GM19023 (cell line): ENCODE measurements around the gene GAP43.

Experiments
- ATAC-seq: cut with Tn5 transposase; IDR thresholded peaks from one replicate; pipeline ENCODE4 v1.9.1; 2021; ENCODE audit warnings: mild to moderate bottlenecking, moderate library complexity; ENCODE audit not compliant: unreplicated experiment

GAP43 gene

GRCh38 chr3:115626721-115627120 lies 3.4 kb downstream of the GAP43 start:
- no peak for ATAC-seq

GRCh38 chr3:115627180-115628074 lies 4.1 kb downstream of the GAP43 start:
- peak; percentile 72 for ATAC-seq

GRCh38 chr3:115628075-115628412 lies 4.7 kb downstream of the GAP43 start:
- ATAC-seq: peak; percentile 27

GRCh38 chr3:115630850-115631249 lies 7.5 kb downstream of the GAP43 start:
- no peak for ATAC-seq

- ATAC-seq: no peak
Measured at GRCh38 chr3:115632026-115632425, 8.7 kb downstream of the GAP43 start.

- ATAC-seq: no peak
Measured at GRCh38 chr3:115633467-115633866, 10.2 kb downstream of the GAP43 start.

- ATAC-seq: no peak
Measured at GRCh38 chr3:115634052-115634451, 10.7 kb downstream of the GAP43 start.

GRCh38 chr3:115635406-115635805 lies 12.1 kb downstream of the GAP43 start:
- no peak for ATAC-seq

- no peak for ATAC-seq
Measured at GRCh38 chr3:115638241-115638640, 14.9 kb downstream of the GAP43 start.

- no peak for ATAC-seq
Measured at GRCh38 chr3:115638991-115639390, 15.7 kb downstream of the GAP43 start.

GRCh38 chr3:115644391-115644790 lies 21.1 kb downstream of the GAP43 start:
- no peak for ATAC-seq

GRCh38 chr3:115646027-115646690 lies 22.8 kb downstream of the GAP43 start:
- no peak for ATAC-seq

GRCh38 chr3:115648559-115648958 lies 25.2 kb downstream of the GAP43 start:
- ATAC-seq: no peak

GRCh38 chr3:115651087-115651486 lies 27.8 kb downstream of the GAP43 start:
- no peak for ATAC-seq

- ATAC-seq: no peak
Measured at GRCh38 chr3:115651599-115651998, 28.3 kb downstream of the GAP43 start.

- ATAC-seq: peak; percentile 62
Measured at GRCh38 chr3:115652738-115653137, 29.4 kb downstream of the GAP43 start.

- ATAC-seq: no peak
Measured at GRCh38 chr3:115655761-115656282, 32.5 kb downstream of the GAP43 start.

GRCh38 chr3:115657168-115657567 lies 33.9 kb downstream of the GAP43 start:
- ATAC-seq: no peak

GRCh38 chr3:115658032-115658336 lies 34.7 kb downstream of the GAP43 start:
- ATAC-seq: no peak

GRCh38 chr3:115658337-115659181 lies 35.2 kb downstream of the GAP43 start:
- peak; percentile 90 for ATAC-seq
